Prostate gland (tissue), 2 donors: ENCODE measurements around the gene NUP210.

Experiments
- CTCF ChIP-seq, 4 experiments: fragments of 200-600 bp in 2 of 4; fragments of 450-650 bp in 2 of 4; sonication (generic) in 2 of 4; IDR thresholded peaks; 1 replicate in 3 of 4; 2 replicates in 1 of 4; pipeline ENCODE4 v1.5.1; 2016 to 2019; ENCODE audit warnings: antibody characterized with exemption in 4 of 4, mild to moderate bottlenecking in 2 of 4, moderate library complexity in 2 of 4
- POLR2A ChIP-seq: fragments of 450-650 bp; IDR thresholded peaks from one replicate; pipeline ENCODE4 v1.6.1; 2016; ENCODE audit warnings: antibody characterized with exemption, mild to moderate bottlenecking

GRCh38 chr3:13429631-13430291 is 9.6 kb upstream of the NUP210 start:
- TF ChIP-seq CTCF (IDR thresholded peaks at IDR 0.05) (no peak), POLR2A (no peak)
